Gastroesophageal sphincter (tissue), 3 donors: ENCODE data around the gene APBA2.

Experiments used
- POLR2A ChIP-seq, 2 donors: fragments of 450-650 bp; IDR thresholded peaks; one replicate each; pipeline ENCODE4 v1.6.1; 2017; ENCODE audit warnings: antibody characterized with exemption in 2 of 2, mild to moderate bottlenecking in 2 of 2, moderate library complexity in 1 of 2
- POLR2AphosphoS5 ChIP-seq: sonication (generic); formaldehyde crosslinking; IDR thresholded peaks from one replicate; pipeline ENCODE4 v1.6.1; 2017; ENCODE audit warnings: antibody characterized with exemption
- TF ChIP-seq, protein P1 (sequence below), 4 experiments: fragments of 200-600 bp in 2 of 4; fragments of 450-650 bp in 2 of 4; sonication (generic) in 1 of 4; IDR thresholded peaks; one replicate each; pipeline ENCODE4 v1.5.1; 2017 to 2019; ENCODE audit warnings: antibody characterized with exemption in 4 of 4, mild to moderate bottlenecking in 2 of 4, moderate library complexity in 2 of 4

DNA sequence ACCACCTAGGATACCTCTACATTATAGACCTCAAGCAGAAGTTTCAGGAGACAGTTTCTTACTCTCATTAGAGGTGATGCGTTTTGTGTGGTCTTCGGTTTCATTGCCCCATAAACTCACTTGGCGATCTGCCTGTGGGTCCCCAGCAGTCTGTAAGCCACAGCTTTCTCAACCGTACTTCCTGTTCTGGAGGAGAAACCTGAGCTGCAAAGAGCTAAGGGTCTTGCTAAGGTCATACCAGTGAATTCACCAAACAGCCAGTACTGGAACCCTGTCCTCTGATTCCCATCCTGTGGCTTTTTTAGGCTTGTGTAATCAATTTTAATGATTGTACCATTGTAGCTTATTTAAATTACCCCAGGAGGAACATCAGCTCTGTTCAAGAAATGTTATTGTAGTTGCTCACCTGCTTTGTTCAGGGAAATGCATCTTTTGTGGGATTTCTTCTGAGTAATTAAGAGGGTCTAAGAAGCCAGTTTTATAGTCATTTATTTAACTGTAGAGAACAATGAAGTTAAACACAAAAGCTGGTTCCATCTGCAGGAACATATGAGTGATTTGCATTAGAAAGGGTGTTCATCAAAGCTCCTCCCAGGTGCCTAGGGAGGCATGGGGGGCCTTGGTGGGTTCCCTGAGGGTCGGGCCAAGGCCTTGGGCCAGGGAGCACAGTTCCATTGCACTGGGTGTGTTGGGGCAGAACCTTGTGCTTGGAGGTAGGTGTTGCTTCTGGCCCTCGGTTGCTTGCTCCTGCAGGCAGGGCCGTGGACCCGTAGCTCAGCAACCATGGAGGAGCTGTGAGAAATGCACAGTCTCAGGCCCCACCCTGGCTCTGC, 69.6 kb downstream of the APBA2 start:
- TF ChIP-seq, protein P1, sequence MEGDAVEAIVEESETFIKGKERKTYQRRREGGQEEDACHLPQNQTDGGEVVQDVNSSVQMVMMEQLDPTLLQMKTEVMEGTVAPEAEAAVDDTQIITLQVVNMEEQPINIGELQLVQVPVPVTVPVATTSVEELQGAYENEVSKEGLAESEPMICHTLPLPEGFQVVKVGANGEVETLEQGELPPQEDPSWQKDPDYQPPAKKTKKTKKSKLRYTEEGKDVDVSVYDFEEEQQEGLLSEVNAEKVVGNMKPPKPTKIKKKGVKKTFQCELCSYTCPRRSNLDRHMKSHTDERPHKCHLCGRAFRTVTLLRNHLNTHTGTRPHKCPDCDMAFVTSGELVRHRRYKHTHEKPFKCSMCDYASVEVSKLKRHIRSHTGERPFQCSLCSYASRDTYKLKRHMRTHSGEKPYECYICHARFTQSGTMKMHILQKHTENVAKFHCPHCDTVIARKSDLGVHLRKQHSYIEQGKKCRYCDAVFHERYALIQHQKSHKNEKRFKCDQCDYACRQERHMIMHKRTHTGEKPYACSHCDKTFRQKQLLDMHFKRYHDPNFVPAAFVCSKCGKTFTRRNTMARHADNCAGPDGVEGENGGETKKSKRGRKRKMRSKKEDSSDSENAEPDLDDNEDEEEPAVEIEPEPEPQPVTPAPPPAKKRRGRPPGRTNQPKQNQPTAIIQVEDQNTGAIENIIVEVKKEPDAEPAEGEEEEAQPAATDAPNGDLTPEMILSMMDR (IDR thresholded peaks at IDR 0.05) = no peak
- TF ChIP-seq POLR2A (IDR thresholded peaks at IDR 0.05) (no peak), POLR2AphosphoS5 (no peak)
